Duodenal mucosa (tissue), 2 donors: ENCODE results near the gene COL5A1.

Experiments
- H3K27ac ChIP-seq: one replicate; pipeline ENCODE4 v1.7.0; 2013; ENCODE audit warnings: low read depth, low read length
- H3K27me3 ChIP-seq, 2 donors: one replicate each; pipeline ENCODE4 v1.7.0; 2013; ENCODE audit warnings: low read length in 2 of 2, control low read depth in 1 of 2; ENCODE audit not compliant: insufficient read depth in 2 of 2, control insufficient read depth in 1 of 2
- H3K36me3 ChIP-seq, 2 donors: one replicate each; pipeline ENCODE4 v1.7.0; 2013; ENCODE audit warnings: low read length in 2 of 2, control low read depth in 1 of 2; ENCODE audit not compliant: insufficient read depth in 2 of 2, control insufficient read depth in 1 of 2
- H3K4me1 ChIP-seq, 2 donors: one replicate each; pipeline ENCODE4 v1.7.0; 2013; ENCODE audit warnings: low read length in 2 of 2, control low read depth in 1 of 2; ENCODE audit not compliant: insufficient read depth in 2 of 2, control insufficient read depth in 1 of 2
- H3K4me3 ChIP-seq, 2 donors: one replicate each; pipeline ENCODE4 v1.7.0; 2013; ENCODE audit warnings: low read length in 2 of 2, low read depth in 1 of 2
- H3K9ac ChIP-seq, 2 donors: one replicate each; pipeline ENCODE4 v1.7.0; 2013; ENCODE audit warnings: low read length in 2 of 2, low read depth in 1 of 2
- H3K9me3 ChIP-seq, 2 donors: one replicate each; pipeline ENCODE4 v1.7.0; 2013; ENCODE audit warnings: low read length in 2 of 2, control low read depth in 1 of 2; ENCODE audit not compliant: control insufficient read depth in 1 of 2

The COL5A1 gene

DNA sequence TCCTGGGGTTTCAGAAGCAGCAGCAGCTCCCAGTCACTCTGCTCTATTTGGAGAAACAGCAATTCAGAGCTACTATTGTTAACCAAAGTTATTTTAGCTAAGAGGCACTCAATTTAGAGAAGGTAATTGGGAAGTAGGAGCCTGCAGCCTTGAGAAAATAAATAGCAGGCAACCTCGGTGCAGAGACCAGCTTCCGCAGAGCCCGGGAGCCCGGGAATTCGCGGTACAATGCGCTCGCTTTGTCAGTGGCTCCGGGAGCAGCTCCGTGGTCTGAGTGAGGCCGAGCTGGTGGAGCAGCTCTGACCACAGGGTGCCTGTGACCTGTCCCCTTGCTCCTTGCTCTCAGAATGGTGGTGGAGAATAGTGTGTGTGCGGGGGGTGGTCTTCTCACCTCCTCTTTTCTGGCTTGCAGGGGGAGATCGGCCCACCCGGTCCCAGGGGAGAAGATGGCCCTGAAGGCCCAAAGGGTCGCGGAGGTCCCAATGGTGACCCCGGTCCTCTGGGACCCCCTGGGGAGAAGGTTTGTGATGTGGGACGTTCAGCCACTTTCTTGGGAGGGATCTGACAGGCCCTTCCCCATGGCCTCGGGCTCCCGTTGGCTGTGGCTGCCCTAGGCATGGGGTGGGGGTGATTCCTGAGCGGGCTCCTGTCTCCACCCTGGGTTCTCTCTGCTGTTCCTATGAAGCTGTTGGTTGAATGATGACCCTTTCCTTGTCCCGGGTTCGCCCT, 143.1 kb downstream of the COL5A1 start:
- Histone ChIP-seq H3K9me3 (no peaks in the 10 kb centered on the region), H3K9ac (no peak overlapping the region), H3K4me1 (no peaks in the 10 kb centered on the region), H3K27me3 (peaks cover 0 to 3% of the 10 kb centered on the region in 2 donors), H3K36me3 (peaks cover 0 to 13% of the 10 kb centered on the region in 2 donors), H3K4me3 (no peak overlapping the region), H3K27ac (no peak overlapping the region)

- peaks cover 0 to 13% of the 10 kb centered on the region in 2 donors for H3K36me3 ChIP-seq
- H3K27me3 ChIP-seq = peaks cover 0 to 3% of the 10 kb centered on the region in 2 donors
- no peak overlapping the region for H3K27ac ChIP-seq
- H3K4me3 ChIP-seq = no peak overlapping the region
- H3K9ac ChIP-seq = no peak overlapping the region
- no peaks in the 10 kb centered on the region for H3K9me3 ChIP-seq
- no peaks in the 10 kb centered on the region for H3K4me1 ChIP-seq
Measured at GRCh38 chr9:134785325-134786108, 143.9 kb downstream of the COL5A1 start.

DNA sequence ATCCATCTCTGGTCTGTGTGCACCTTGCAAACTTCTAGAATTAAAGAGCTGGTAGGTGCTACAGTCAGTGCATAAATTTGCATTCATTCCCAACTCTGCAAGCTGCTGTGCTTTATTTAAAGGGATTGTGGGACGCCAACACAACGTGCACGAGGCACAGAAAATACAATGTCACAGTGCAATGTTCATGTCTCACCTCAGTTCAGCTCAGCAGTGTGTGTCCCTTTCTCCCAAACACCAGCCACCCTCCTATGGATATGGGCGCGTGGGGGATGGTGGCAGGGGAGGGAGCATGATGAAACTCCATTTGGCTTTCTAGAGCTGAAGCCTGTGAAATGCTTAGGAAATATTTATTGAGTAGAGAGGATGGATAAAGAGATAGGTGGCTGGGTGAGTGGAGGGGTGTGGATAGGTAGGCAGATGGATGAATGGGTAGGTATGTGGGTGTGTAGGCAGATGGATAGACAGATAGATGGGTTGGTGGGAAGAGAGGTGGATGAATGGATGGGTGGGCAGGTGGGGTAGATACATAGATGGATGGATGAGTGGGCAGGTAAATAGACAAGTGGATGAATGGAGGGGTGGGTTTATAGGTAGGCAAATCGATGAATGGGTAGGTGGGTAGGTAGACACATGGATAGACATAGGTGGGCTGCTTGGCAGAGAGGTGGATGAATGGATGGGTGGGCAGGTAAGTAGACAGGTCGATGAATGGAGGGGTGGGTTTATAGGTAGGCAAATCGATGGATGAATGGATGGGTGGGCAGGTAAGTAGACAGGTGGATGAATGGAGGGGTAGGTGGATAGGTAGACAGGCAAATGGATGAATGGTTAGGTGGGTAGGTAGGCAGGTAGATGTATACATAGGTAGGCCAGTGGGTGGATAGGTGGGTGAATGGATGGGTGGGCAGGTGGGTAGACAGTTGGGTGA, 146.3 kb downstream of the COL5A1 start:
- Histone ChIP-seq H3K27me3 (peaks cover 0 to 3% of the 10 kb centered on the region in 2 donors), H3K36me3 (peaks cover 0 to 15% of the 10 kb centered on the region in 2 donors), H3K4me3 (no peak overlapping the region), H3K9me3 (no peaks in the 10 kb centered on the region), H3K4me1 (no peaks in the 10 kb centered on the region), H3K9ac (no peak overlapping the region), H3K27ac (no peak overlapping the region)

DNA sequence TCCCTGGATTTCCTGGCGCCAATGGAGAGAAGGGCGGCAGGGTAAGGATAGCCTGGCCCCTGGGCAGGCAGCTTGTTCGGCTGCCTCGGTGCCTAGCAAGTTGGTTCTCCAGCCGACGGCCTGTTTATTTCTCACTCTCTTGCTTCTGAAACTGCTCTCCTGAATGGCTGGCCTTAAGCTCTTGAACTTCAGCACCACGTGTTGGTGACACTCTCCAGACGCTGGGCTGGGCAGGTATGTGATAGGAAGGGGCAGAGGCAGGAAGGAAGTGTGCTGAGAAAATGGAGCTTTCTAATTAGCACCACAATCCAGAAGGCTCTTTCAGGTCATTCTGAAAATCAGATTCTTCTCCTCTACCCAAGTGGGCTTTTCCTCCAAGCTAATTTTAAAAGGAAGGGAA, 147.6 kb downstream of the COL5A1 start:
- H3K27ac ChIP-seq = no peak overlapping the region
- H3K4me1 ChIP-seq = no peaks in the 10 kb centered on the region
- H3K36me3 ChIP-seq = peaks cover 0 to 15% of the 10 kb centered on the region in 2 donors

GRCh38 chr9:134791009-134791408, 149.4 kb downstream of the COL5A1 start:
- no peak overlapping the region for H3K27ac ChIP-seq
- no peak overlapping the region for H3K9ac ChIP-seq
- H3K9me3 ChIP-seq = no peaks in the 10 kb centered on the region
- H3K36me3 ChIP-seq = peaks cover 0 to 14% of the 10 kb centered on the region in 2 donors
- no peak overlapping the region for H3K4me3 ChIP-seq
- H3K4me1 ChIP-seq = no peaks in the 10 kb centered on the region
- peaks cover 0 to 2% of the 10 kb centered on the region in 2 donors for H3K27me3 ChIP-seq

More for the DNA sequence above, 147.6 kb downstream of the COL5A1 start:
- Histone ChIP-seq H3K27me3 (peaks cover 0 to 3% of the 10 kb centered on the region in 2 donors), H3K9me3 (no peaks in the 10 kb centered on the region), H3K9ac (no peak overlapping the region), H3K4me3 (no peak overlapping the region)

DNA sequence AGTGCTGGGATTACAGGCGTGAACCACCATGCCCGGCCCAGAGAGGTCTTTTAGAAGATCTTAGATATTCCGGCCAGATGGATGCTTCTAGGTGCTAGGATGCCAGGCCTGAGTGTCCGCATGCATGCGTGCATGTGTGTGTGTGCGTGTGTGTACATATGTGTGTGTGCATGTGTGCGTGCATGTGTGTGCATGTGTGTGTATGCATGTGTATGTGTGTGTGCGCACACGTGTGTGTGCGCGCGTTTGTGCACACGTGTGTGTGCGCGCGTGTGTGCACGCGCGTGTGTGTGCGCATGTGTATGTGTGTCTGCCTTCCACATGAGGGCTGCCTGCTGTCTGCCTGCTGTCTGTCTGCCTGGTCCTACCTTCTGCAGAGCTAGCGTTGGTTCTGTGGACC, 151.0 kb downstream of the COL5A1 start:
- Histone ChIP-seq H3K4me1 (no peaks in the 10 kb centered on the region), H3K36me3 (peaks cover 0 to 7% of the 10 kb centered on the region in 2 donors), H3K9ac (no peak overlapping the region)

GRCh38 chr9:134793288-134794188, 151.9 kb downstream of the COL5A1 start:
- H3K27ac ChIP-seq = no peak overlapping the region
- H3K36me3 ChIP-seq = peaks cover 0 to 11% of the 10 kb centered on the region in 2 donors
- no peaks in the 10 kb centered on the region for H3K9me3 ChIP-seq
- H3K4me3 ChIP-seq = no peak overlapping the region
- H3K9ac ChIP-seq = no peak overlapping the region
- no peaks in the 10 kb centered on the region for H3K4me1 ChIP-seq
- H3K27me3 ChIP-seq = no peaks in the 10 kb centered on the region

More for the DNA sequence above, 151.0 kb downstream of the COL5A1 start:
- H3K27me3 ChIP-seq = no peaks in the 10 kb centered on the region
- H3K9me3 ChIP-seq = no peaks in the 10 kb centered on the region
- no peak overlapping the region for H3K27ac ChIP-seq
- H3K4me3 ChIP-seq = no peak overlapping the region

DNA sequence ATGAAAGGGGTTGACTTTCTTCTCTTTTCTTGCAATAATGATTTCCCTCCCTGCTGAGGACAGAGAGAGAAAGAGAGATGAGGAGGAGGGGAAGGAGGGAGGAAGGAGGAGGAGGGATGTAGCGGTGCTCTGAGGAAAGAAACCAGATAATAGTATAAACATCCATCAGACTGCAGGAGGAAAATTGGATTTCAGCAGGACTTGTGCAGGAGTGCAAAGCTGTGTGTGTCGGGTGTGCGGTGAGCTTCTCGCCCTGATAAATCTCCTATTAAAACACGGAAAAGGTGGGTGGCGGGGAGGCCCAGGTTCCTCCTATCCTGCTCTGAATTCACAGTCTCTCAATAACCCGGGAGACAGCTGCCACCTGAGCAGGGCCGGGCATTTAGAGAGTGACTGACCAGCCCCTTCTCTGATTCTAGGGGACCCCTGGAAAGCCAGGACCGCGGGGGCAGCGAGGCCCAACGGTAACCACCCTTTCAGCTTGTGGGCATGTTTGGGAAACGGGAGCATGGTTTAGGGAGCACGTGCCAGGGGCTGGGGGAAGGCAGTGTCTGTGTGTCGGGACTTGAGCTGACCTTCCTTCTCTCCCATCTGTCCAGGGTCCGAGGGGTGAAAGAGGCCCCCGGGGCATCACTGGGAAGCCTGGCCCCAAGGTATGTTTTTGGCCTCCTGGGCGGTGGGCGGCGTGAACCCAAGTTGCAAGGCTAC, 153.2 kb downstream of the COL5A1 start:
- no peaks in the 10 kb centered on the region for H3K9me3 ChIP-seq
- no peak overlapping the region for H3K9ac ChIP-seq
- H3K27me3 ChIP-seq = no peaks in the 10 kb centered on the region
- H3K27ac ChIP-seq = no peak overlapping the region
- no peaks in the 10 kb centered on the region for H3K4me1 ChIP-seq
- no peak overlapping the region for H3K4me3 ChIP-seq
- peaks cover 0 to 11% of the 10 kb centered on the region in 2 donors for H3K36me3 ChIP-seq

- Histone ChIP-seq H3K9ac (no peak overlapping the region), H3K9me3 (no peaks in the 10 kb centered on the region), H3K27ac (no peak overlapping the region), H3K36me3 (peaks cover 0 to 11% of the 10 kb centered on the region in 2 donors), H3K4me1 (no peaks in the 10 kb centered on the region), H3K27me3 (no peaks in the 10 kb centered on the region), H3K4me3 (no peak overlapping the region)
Measured at GRCh38 chr9:134795446-134795845, 153.8 kb downstream of the COL5A1 start.
